ENCODE measurements around the gene MSS51.

DNA sequence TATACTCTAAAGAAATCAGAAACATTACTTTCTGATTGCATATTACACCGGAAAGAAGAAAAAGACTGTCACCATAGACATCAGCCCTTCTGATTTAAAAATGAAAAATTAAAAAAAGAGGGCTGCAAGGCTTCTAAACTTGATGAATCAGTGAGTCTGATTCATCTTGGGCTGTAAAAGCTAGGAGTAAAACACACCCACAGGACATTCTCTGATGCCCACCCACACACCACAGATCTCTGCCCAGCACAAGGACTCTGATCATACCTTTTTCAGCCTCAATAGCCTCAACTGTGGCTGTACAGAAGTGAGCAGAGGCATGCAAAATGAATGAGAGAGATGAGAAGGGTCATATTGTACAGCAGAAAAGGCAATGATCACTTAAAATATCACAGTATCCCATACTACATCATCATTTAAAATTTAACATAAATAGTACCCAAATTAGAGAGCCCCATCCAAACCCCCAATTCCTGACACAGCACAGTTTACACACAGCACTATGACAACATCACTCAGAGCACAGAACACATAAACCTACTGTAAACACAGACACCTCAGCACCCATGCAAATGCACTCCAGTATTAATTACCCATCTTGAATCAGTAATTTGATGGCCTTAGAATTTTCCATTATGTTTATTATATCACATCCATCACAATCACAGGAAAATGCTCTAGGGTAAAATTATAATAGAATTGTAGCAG is 6.4 kb upstream of the MSS51 start:
- no peak for TF ChIP-seq TAF1 (IDR thresholded peaks at IDR 0.05; ENCODE audit: low read depth)
- TF ChIP-seq, protein P1, sequence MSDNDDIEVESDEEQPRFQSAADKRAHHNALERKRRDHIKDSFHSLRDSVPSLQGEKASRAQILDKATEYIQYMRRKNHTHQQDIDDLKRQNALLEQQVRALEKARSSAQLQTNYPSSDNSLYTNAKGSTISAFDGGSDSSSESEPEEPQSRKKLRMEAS (IDR thresholded peaks at IDR 0.05): no peak
- TF ChIP-seq, protein P2, sequence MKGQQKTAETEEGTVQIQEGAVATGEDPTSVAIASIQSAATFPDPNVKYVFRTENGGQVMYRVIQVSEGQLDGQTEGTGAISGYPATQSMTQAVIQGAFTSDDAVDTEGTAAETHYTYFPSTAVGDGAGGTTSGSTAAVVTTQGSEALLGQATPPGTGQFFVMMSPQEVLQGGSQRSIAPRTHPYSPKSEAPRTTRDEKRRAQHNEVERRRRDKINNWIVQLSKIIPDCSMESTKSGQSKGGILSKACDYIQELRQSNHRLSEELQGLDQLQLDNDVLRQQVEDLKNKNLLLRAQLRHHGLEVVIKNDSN (IDR thresholded peaks at IDR 0.05): no peak
- TF ChIP-seq TEAD4 (IDR thresholded peaks at IDR 0.05): no peak
- no peak for TF ChIP-seq EP300 (IDR thresholded peaks at IDR 0.05; ENCODE audit: borderline replicate concordance)
- no peak for TF ChIP-seq NFIC (IDR thresholded peaks at IDR 0.05)
- no peak for TF ChIP-seq RAD21 (IDR thresholded peaks at IDR 0.05; ENCODE audit: low read depth)
- TF ChIP-seq, protein P3, sequence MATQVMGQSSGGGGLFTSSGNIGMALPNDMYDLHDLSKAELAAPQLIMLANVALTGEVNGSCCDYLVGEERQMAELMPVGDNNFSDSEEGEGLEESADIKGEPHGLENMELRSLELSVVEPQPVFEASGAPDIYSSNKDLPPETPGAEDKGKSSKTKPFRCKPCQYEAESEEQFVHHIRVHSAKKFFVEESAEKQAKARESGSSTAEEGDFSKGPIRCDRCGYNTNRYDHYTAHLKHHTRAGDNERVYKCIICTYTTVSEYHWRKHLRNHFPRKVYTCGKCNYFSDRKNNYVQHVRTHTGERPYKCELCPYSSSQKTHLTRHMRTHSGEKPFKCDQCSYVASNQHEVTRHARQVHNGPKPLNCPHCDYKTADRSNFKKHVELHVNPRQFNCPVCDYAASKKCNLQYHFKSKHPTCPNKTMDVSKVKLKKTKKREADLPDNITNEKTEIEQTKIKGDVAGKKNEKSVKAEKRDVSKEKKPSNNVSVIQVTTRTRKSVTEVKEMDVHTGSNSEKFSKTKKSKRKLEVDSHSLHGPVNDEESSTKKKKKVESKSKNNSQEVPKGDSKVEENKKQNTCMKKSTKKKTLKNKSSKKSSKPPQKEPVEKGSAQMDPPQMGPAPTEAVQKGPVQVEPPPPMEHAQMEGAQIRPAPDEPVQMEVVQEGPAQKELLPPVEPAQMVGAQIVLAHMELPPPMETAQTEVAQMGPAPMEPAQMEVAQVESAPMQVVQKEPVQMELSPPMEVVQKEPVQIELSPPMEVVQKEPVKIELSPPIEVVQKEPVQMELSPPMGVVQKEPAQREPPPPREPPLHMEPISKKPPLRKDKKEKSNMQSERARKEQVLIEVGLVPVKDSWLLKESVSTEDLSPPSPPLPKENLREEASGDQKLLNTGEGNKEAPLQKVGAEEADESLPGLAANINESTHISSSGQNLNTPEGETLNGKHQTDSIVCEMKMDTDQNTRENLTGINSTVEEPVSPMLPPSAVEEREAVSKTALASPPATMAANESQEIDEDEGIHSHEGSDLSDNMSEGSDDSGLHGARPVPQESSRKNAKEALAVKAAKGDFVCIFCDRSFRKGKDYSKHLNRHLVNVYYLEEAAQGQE (IDR thresholded peaks at IDR 0.05; ENCODE audit: low read depth): no peak
- no peak for TF ChIP-seq FOXM1 (IDR thresholded peaks at IDR 0.05; ENCODE audit: borderline replicate concordance, low read depth)
- no peak for TF ChIP-seq TCF12 (IDR thresholded peaks at IDR 0.05; ENCODE audit: low read depth)
- TF ChIP-seq CEBPB (IDR thresholded peaks at IDR 0.05): no peak
- TF ChIP-seq ZBTB7A (IDR thresholded peaks at IDR 0.05; ENCODE audit: low read depth): no peak
